HG02610 (cell line): ENCODE results near the gene ZNF638.

Source experiments
- ATAC-seq: cut with Tn5 transposase; IDR thresholded peaks from one replicate; pipeline ENCODE4 v1.9.1; 2021; ENCODE audit warnings: mild to moderate bottlenecking, moderate library complexity; ENCODE audit not compliant: unreplicated experiment

Gene ZNF638

GRCh38 chr2:71336384-71336783, 4.8 kb downstream of the ZNF638 start:
- ATAC-seq: no peak

- no peak for ATAC-seq
These were observed 5.2 kb downstream of the ZNF638 start for GRCh38 chr2:71336802-71337201.

- ATAC-seq: no peak
These were observed 6.2 kb downstream of the ZNF638 start for GRCh38 chr2:71337776-71338175.

GRCh38 chr2:71339685-71340084, 8.1 kb downstream of the ZNF638 start:
- ATAC-seq: no peak

GRCh38 chr2:71340176-71340575, 8.6 kb downstream of the ZNF638 start:
- no peak for ATAC-seq

GRCh38 chr2:71341645-71342044, 10.1 kb downstream of the ZNF638 start:
- ATAC-seq: no peak

GRCh38 chr2:71346065-71346464, 14.5 kb downstream of the ZNF638 start:
- ATAC-seq: no peak

GRCh38 chr2:71347517-71347916, 15.9 kb downstream of the ZNF638 start:
- no peak for ATAC-seq

GRCh38 chr2:71348302-71348701, 16.7 kb downstream of the ZNF638 start:
- ATAC-seq: no peak

- ATAC-seq: peak; percentile 72
These were observed 21.7 kb downstream of the ZNF638 start for GRCh38 chr2:71353248-71353647.

- no peak for ATAC-seq
These were observed 27.5 kb downstream of the ZNF638 start for GRCh38 chr2:71358931-71359671.

GRCh38 chr2:71360434-71360975, 28.9 kb downstream of the ZNF638 start:
- no peak for ATAC-seq

- no peak for ATAC-seq
These were observed 30.0 kb downstream of the ZNF638 start for GRCh38 chr2:71361631-71362030.

GRCh38 chr2:71362447-71362846, 30.9 kb downstream of the ZNF638 start:
- no peak for ATAC-seq

- ATAC-seq: no peak
These were observed 38.4 kb downstream of the ZNF638 start for GRCh38 chr2:71370015-71370414.

GRCh38 chr2:71372042-71372441, 40.5 kb downstream of the ZNF638 start:
- no peak for ATAC-seq

- no peak for ATAC-seq
These were observed 47.5 kb downstream of the ZNF638 start for GRCh38 chr2:71379086-71379485.

- no peak for ATAC-seq
These were observed 49.1 kb downstream of the ZNF638 start for GRCh38 chr2:71380665-71381064.

- ATAC-seq: no peak
These were observed 53.4 kb downstream of the ZNF638 start for GRCh38 chr2:71385012-71385411.

- ATAC-seq: no peak
These were observed 56.6 kb downstream of the ZNF638 start for GRCh38 chr2:71388214-71388613.

- no peak for ATAC-seq
These were observed 57.9 kb downstream of the ZNF638 start for GRCh38 chr2:71389384-71390072.

GRCh38 chr2:71393216-71393615, 61.6 kb downstream of the ZNF638 start:
- ATAC-seq: no peak
